Islet precursor cell (in vitro differentiated cells): ENCODE data around the gene MTA3.

Source experiments
- DNase-seq: peaks from one replicate; pipeline ENCODE4 v3.0.0-alpha.2; 2018

Gene MTA3

DNA sequence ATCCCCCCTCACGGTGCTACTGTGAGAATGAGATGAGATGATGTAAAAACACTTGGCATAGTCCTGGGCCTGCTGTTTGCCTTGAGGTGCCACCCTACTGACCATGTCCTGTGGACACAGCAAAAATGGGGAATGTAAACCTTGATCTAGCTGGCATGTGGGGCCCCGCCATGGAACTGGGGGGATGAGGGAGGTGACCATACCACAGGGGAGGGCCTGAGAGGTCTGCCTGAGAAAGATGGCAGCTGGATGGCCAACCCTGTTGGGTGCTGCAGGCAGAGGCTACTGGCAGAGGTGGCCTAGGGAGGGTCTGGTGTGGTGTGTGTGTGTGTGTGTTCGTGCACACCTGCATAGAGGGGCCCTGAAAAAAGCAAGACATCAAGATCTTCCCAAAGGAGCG, 223.2 kb downstream of the MTA3 start:
- no peak for DNase-seq

DNA sequence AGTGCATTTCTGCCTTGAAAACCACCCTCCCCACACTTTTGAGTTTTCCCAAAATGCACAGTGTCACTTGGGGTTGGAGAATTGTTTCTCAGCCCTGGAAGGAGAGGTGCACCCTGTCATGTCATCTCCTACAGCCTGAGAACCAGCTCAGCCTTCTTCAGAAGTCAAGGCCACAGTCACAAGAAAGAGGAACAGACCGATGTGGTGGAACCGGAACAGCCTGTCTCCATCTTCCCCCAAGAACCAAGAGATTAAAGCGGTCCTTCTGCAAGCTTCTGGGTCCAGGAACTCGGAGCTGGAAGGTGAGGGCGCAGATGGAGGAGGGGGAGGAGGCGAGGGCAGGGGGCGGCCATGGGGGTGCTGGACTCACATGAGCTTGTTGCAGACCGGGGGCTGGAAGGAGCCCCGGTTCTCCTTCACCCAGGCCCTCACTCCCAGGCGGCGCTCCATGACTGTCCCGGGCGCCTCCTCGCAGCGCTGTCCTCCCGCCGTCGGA, 223.7 kb downstream of the MTA3 start:
- no peak for DNase-seq

GRCh38 chr2:42792583-42793333, 224.3 kb downstream of the MTA3 start, which contains the start of gene HAAO:
HAAO (minus strand) TSS chr2:42792583; CDS start chr2:42792536, 47 bp downstream.
- DNase-seq = peak; percentile 83

GRCh38 chr2:42793334-42794270, 225.2 kb downstream of the MTA3 start:
- DNase-seq = peak; percentile 79

- DNase-seq = peak; percentile 87
These were observed 226.0 kb downstream of the MTA3 start for GRCh38 chr2:42794271-42795046.

DNA sequence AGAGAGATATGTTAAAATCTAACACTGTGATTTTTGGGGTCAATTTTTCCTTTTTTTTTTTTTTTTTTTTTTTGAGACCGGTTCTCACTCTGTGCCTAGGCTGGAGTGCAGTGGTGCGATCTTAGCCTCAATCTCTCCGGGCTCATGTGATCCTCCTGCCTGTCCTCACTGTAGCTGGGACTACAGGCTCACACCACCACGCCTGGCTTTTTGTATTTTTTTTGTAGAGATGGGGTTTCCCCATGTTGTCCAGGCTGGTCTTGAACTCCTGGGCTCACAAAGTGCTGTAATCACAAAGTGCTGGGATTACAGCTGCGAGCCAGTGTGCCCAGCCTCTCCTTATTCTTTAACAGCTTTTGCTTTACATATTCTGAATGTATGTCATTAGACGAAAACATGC, 226.8 kb downstream of the MTA3 start:
- no peak for DNase-seq

- DNase-seq = no peak
These were observed 227.4 kb downstream of the MTA3 start for GRCh38 chr2:42795841-42796301.

DNA sequence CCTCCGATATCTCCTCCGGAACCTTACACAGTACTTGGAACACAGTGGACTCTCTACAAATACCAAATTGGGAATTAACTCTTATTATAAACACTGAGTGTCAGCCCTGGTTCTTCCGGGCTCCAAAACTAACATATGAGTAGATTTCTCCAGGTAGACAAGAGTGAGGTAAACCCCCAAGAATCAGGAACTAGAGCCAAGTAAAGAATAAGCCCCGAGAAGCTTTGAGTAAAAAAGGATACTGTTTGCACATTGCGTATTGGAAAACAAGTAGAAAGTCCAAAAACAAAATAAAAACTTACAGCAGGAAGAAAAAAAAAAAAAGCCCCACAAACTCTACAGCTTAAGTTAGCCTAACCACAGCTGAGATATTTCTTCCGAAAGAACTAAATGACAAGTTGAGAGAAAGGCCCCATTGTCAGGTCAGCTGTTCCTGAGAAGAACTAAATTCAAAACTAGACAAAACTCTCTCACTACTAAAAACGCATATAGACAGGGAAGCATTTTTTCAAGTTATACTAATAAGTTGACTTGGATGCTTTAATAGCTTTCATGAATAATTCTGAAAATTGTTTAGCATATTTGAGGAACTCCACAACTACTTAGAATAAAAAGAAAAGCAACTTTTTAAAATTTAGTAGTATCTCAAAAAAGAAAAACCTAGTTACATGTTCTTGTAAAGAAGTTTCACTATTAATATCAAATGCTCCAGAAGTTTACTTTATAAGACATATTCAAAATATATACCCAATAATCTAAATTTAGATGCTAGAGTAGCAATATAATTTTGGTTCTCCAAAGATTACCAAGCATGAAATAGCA, 228.2 kb downstream of the MTA3 start:
- DNase-seq = no peak

- DNase-seq = no peak
These were observed 228.8 kb downstream of the MTA3 start for GRCh38 chr2:42797281-42797680.

DNA sequence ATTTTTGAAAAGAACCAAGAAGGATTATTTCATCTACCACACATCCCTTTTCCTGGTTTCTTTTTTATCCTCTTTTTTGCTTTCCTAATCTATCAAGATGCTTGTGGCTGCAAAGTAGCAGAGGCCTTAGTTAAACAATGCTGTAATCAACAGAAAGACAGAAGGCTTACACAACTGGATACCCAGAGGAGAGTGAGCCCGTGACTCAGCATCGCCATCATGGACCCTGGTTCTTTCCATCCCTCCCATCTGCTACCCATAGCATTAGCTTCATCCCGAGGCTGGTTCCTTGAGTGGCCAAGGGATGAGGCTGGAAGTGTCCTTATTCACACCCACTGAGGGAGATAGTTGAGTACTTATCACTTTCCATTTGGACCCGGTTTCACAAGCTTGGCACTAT, 231.4 kb downstream of the MTA3 start:
- no peak for DNase-seq

- DNase-seq = peak; percentile 70
These were observed 232.1 kb downstream of the MTA3 start for GRCh38 chr2:42800461-42800962.

DNA sequence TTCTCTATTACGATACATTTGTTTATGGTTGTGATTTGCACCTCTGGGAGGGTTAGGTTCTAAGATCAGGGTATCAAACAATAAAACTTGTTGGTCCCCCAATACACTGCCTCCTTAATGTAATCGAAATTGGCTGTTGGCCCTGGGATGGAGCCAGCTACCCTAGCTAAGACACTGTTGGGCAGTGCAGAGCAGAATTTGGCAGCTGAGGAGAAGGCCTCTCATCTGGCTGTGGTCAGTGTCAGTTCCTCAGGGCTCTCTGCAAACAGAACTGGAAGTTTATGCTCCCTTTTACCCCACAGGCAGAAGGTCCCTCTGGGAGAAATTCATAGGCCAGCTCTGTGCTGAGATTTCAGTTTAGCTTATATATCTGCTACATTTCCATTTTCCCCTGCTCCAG, 232.5 kb downstream of the MTA3 start:
- DNase-seq = no peak

DNA sequence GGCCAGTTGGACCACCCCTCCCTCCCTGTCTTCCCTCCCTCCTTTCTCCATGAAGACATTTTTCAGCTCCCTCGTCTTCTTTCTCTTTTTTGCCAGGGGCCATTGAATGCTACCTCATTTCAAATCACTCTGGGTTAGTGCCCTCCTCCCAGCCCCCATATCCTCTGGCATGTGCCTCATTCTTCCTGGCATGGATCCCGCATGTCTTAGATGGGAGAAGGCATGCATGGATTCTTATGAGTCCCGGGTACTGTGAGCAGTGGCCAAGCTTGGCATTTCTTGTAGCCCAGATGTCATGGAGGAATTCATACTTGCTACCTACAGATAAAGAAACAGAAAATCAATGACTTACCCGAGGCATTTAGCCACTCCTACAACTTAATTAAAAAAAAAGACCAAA, 232.9 kb downstream of the MTA3 start:
- DNase-seq = no peak

DNA sequence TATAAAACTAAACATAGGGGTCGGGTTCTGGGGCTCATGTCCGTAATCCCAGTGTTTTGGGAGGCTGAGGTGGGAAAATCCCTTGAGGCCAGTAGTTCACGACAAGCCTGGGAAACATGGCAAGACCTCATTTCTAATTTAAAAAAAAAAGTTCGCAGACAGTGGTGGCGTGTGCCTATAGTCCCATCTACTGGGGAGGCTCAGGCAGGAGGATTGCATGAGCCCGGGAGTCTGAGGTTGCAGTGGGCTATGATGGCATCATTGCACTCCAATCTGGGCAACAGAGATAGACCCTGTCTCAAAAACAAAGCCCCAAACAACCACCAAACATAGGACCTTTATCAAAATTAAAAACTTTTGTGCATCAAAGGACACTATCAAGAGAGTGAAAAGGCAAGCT, 233.7 kb downstream of the MTA3 start:
- no peak for DNase-seq

GRCh38 chr2:42804338-42804737, 235.9 kb downstream of the MTA3 start:
- no peak for DNase-seq

- no peak for DNase-seq
These were observed 236.5 kb downstream of the MTA3 start for GRCh38 chr2:42804891-42805290.
